Fibroblast of skin of abdomen (primary cell): Measurements from ENCODE around the gene CFAP73. TPM values are rescaled to one million over a fixed set of nuclear protein-coding genes. Genes with fewer than 3 reads are reported as not detected.
A peak's percentile ranks its signal among the peaks of the same experiment; 100 is the strongest.
"Not testable (repeated sequence)": the region's sequence is repeated elsewhere in the genome, so short reads cannot be mapped to it uniquely, and the experiment has no call there.

ENCODE experiments used
- DNase-seq: peaks from one replicate; pipeline ENCODE4 v3.0.0-alpha.2; 2013
- polyA plus RNA-seq, 2 experiments: library from polyadenylated mRNA; unstranded; fragments of 120-200 nt; gene quantifications; one replicate each; pipeline ENCODE4 v1.2.1, GENCODE V29; 2013; ENCODE audit not compliant: insufficient read length in 2 of 2

CFAP73 gene
- polyA plus RNA-seq (2013, experiment 1 of 2; ENCODE audit: insufficient read length) = not detected
- not detected for polyA plus RNA-seq (2013, experiment 2 of 2; ENCODE audit: insufficient read length)

DNA sequence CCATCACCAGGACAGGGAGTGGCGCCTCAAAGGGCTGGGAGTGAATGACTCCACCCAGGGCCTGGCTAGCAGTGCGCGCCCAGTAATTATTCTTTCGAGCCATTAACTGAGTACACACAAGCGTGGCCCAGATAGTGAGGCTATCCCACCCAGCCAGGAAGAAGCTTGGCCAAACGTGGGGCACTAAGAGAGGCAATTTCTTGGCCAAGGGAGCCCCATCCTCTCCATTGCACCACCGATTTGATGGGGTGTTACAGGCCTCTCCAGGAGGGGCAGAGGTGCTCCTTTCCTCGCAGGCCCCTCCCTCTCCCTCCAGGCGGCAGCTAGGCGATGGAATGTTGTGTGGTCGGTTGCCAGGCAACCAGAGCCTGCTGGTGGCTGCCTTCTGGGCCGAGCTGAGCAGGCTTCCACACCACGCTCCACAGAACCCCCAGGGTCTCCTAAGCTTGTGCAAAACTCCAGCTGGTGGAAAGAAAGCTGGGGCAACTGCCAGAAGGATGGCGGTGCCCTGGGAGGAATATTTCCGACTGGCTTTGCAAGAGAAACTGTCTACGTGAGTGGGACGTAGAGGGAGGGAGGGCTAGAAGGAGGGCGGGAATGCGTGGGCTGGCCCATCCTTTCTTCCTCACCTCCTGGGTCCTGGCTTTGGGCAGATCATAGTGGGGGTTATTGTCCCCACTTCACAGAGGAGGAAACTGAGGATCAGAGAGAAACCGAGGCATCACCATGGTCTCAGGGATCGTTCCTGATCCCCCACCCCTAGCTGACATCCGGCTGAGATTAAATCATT, at the start of gene CFAP73:
TSS of gene CFAP73 (plus strand) at position 364 of the 790 bp plus-strand sequence. CDS start at position 498, 134 bp downstream.
- peak; percentile 86 for DNase-seq

DNA sequence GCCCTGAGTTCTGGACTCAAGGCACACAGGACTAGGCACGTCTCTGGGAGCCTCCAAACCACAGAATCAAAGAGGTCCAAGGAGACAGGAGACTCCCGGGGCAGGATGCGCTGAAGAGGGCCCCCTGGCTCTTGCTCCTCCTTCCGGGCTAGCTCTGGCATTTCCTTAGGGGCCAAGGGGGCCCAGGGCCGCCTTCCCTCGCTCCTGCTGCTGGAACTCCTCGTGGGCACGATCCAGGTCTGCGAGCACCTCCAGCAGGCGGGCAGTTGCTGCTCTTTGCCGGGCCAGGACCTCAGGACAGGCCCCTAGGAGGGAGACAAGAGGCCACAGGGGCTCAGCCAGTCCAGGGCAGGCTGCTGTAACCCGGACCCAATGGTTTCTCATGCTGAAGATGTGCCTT, 49.8 kb upstream of the CFAP73 start:
- no peak for DNase-seq

GRCh38 chr12:113101751-113102150, 47.8 kb upstream of the CFAP73 start:
- DNase-seq = no peak

DNA sequence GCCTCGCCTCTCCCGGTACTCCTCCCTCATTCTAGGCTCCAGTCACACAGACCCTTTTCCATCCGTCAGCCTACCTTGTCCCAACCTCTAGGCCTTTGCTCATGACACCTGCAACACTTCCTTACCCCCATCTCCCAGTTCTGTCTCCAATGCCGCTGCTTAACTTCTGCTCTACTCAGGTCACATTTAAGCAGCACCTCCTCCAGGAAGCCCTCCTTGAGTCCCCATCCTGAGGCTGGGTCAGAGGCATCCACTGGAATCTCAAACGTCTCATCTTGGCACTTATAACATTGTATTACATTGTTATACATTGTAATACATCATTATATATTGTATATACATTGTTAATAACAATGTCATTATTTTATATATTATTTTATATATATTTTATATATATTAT, 46.7 kb upstream of the CFAP73 start:
- no peak for DNase-seq

DNA sequence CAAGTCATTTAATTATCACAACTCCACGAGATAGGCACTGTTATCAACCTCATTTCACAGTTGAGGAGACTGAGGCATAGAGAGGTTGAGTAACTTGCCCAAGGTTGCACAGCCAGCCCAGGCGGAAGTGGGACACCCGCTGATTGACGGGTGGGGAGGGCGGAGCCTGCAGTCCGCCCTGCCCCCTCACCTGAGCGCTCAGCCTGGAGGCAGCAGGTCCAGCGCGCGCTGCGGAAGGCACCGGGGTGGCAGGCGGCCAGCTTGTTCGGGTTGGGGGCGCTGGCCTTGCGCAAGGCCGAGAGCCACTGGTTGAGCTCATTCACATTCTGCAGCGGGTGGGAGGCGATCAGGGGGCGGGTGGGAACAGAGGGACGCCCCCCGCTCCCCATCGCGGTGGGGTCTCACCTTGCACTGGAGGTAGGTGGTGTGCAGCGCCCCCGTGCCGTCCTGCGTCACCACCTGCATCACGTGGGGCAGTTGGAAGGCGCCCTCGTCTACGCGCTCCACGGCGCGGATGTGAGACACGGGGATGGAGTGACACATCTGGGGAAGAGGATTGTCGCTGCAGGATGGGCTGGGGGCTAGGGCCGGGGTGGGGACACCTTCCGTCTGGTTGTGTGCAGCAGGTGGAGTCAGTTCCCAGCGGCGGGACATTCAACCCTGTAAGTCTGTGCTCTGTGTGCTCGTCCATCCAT, 45.6 kb upstream of the CFAP73 start:
- DNase-seq = no peak

- no peak for DNase-seq
These were observed 44.5 kb upstream of the CFAP73 start for GRCh38 chr12:113104953-113105510.

GRCh38 chr12:113105606-113106271, 43.8 kb upstream of the CFAP73 start:
- DNase-seq = no peak

GRCh38 chr12:113106361-113106760, 43.2 kb upstream of the CFAP73 start:
- DNase-seq = no peak

DNA sequence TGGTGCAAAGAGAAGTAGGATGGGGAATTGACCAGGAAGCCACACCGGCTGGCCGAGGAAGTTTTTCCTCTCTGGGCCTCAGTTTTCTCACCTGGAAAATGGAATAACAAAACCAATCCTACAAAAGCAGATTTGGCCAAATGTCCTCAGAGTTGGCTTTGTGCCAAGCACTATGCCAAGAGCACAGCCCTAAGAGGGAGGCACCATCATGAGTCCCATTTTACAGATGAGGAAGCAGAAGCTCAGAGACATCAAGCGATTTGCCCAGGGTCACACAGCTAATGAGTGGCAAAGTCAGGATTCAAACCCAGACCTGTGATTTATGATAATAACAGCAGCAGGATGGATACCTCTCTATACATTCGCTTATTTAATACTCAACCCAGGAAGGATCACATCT, 41.2 kb upstream of the CFAP73 start:
- no peak for DNase-seq

- no peak for DNase-seq
These were observed 40.2 kb upstream of the CFAP73 start for GRCh38 chr12:113109360-113109759.

DNA sequence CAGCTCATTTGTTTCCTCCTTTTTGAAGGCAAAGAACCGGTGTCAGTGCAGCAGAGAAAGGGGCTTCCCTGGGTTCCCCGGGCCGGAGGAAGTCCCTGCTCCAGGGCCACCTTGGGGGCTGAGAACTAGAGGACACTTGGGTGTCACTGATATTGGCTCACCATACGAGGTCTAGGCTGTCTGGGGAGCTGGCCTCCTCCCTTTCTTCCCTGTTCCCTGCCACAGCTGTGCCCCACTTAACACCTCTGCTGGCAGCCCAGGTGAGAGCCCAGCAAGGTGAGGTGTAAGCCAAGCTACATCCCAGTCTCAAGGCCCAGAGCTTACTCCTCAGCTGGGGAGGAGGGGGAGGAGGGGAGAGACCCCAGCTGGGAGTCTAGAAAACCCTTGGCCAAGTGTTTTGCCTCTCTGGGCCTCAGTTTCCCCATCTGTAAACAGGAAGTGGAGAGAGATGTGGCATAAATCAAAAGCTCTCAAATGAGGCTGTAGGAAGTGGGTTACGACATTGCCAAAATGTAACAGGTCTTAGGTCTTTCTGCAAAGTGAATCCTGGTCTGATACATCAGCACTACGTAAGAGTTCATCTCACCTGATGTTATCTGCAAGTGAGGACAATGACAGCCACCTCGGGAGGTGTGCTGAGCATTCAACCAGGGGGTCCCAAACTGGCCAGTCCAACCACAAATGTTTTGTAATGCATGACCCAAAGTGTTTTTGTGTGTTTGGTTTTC, 39.5 kb upstream of the CFAP73 start:
- DNase-seq = no peak

DNA sequence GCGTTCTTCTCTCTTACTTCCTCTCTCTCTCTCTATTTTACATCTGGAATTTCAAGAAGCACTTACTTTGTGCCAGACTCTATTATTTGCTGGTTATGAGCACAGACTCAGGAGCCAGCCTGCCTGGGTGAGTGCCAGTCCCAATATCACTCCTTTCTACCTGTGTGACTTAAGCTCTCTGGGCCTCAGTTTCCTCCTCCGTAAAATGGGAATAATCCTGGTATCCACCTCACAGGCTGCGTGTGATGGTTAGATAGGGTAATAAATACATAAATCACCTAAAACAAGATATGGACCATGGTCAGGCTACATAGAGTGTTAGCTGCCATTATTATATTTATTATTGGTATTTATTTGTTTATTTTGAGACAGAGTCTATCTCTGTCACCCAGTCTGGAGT, 38.3 kb upstream of the CFAP73 start:
- no peak for DNase-seq

GRCh38 chr12:113112043-113112899, 37.3 kb upstream of the CFAP73 start:
- no peak for DNase-seq

DNA sequence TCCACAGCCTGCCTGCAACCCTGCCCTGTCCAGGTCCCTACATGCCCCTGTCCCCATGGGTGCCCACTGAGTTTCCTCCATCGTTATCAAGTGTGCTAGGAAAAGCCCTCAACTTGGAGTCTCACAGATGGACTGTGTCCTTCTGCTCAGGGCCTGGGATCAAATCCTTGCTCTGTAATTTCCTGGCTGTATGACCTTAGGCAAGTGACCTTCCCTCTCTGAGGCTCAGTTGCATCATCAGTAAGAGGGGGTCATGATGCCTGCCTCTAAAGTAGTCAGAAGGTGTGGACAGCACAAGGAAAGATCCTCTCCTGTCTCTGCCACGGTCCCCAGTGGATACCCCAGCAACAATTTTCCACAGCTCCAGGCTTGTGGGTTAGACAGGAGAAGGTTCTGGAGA, 36.1 kb upstream of the CFAP73 start:
- no peak for DNase-seq

GRCh38 chr12:113114447-113115178, 34.9 kb upstream of the CFAP73 start:
- DNase-seq = no peak

DNA sequence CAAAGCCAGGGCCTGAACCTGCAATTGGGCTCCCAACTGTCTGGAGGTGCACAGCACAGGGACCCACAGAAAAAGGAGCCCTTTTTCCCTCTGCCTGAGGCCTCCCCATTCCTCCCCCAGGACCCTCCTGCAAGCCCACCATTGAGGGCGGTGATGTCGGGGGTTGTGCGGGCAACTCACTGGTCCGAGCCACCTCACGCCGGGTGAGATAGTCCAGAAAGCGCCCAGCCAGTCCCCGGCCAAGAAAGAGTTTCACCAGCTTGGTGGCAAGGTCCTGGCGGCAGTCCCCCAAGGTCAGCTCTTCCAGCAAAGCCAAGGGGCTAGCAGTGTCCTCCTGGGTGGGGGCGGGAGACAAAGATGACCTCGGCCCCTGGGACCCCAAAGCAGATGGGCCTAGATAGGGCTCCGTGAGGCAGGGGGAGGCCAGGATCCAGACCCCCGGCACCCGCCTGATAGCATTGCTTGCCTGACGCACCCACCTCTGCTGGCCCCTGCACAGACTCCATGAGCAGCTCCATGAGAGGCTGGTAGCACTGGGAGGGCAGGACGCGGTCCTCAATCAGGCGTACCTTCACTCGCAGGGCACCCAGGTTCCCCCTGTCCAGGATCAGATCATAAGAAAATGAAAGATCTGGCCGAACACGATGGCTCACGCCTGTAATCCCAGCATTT, 33.9 kb upstream of the CFAP73 start:
- DNase-seq = no peak

DNA sequence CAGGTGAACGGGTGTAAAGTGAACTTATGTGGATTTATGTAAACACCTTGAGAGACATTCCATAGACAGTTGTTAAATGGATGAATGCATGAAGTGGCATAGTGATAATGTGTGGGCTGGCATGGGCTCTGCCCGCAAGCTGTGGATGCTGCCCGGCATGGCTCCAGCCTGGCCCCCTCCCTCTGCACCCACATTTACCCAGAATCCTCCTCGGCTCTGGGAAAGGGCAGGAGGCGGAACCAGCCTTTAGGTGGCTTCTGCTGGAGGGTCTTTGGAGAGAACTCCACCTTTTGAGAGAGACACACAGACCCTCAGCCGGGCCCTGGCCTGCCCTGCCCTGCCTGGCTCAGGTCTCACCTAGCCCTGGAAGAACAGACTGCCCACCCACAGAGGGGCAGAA, 32.6 kb upstream of the CFAP73 start:
- no peak for DNase-seq

GRCh38 chr12:113117684-113118083, 31.8 kb upstream of the CFAP73 start:
- not testable (repeated sequence) for DNase-seq

- no peak for DNase-seq
These were observed 31.4 kb upstream of the CFAP73 start for GRCh38 chr12:113118142-113118541.
